Esophagus muscularis mucosa (tissue), 3 donors: ENCODE results near the gene IGF2BP3.

Source experiments
- CTCF ChIP-seq, 3 experiments: fragments of 200-600 bp in 2 of 3; fragments of 450-650 bp in 1 of 3; sonication (generic) in 2 of 3; IDR thresholded peaks; one replicate each; pipeline ENCODE4 v1.5.1; 2017 to 2019; ENCODE audit warnings: antibody characterized with exemption in 3 of 3, mild to moderate bottlenecking in 2 of 3, moderate library complexity in 1 of 3
- POLR2A ChIP-seq: fragments of 450-650 bp; IDR thresholded peaks from one replicate; pipeline ENCODE4 v1.6.1; 2017; ENCODE audit warnings: antibody characterized with exemption, moderate library complexity, mild to moderate bottlenecking, low read depth

- no peak for TF ChIP-seq POLR2A
- TF ChIP-seq CTCF (IDR thresholded peaks at IDR 0.05), result no peak
Measured at GRCh38 chr7:23335136-23335535, 135.2 kb downstream of the IGF2BP3 start.
